GM21390 (cell line): ENCODE results near the gene GCC2.
"Not testable (repeated sequence)": the region's sequence is repeated elsewhere in the genome, so short reads cannot be mapped to it uniquely, and the experiment has no call there.

Experiments
- ATAC-seq: cut with Tn5 transposase; IDR thresholded peaks from one replicate; pipeline ENCODE4 v1.9.1; 2021; ENCODE audit not compliant: unreplicated experiment

The GCC2 gene, protein sequence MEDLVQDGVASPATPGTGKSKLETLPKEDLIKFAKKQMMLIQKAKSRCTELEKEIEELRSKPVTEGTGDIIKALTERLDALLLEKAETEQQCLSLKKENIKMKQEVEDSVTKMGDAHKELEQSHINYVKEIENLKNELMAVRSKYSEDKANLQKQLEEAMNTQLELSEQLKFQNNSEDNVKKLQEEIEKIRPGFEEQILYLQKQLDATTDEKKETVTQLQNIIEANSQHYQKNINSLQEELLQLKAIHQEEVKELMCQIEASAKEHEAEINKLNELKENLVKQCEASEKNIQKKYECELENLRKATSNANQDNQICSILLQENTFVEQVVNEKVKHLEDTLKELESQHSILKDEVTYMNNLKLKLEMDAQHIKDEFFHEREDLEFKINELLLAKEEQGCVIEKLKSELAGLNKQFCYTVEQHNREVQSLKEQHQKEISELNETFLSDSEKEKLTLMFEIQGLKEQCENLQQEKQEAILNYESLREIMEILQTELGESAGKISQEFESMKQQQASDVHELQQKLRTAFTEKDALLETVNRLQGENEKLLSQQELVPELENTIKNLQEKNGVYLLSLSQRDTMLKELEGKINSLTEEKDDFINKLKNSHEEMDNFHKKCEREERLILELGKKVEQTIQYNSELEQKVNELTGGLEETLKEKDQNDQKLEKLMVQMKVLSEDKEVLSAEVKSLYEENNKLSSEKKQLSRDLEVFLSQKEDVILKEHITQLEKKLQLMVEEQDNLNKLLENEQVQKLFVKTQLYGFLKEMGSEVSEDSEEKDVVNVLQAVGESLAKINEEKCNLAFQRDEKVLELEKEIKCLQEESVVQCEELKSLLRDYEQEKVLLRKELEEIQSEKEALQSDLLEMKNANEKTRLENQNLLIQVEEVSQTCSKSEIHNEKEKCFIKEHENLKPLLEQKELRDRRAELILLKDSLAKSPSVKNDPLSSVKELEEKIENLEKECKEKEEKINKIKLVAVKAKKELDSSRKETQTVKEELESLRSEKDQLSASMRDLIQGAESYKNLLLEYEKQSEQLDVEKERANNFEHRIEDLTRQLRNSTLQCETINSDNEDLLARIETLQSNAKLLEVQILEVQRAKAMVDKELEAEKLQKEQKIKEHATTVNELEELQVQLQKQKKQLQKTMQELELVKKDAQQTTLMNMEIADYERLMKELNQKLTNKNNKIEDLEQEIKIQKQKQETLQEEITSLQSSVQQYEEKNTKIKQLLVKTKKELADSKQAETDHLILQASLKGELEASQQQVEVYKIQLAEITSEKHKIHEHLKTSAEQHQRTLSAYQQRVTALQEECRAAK (N-terminal part only)

DNA sequence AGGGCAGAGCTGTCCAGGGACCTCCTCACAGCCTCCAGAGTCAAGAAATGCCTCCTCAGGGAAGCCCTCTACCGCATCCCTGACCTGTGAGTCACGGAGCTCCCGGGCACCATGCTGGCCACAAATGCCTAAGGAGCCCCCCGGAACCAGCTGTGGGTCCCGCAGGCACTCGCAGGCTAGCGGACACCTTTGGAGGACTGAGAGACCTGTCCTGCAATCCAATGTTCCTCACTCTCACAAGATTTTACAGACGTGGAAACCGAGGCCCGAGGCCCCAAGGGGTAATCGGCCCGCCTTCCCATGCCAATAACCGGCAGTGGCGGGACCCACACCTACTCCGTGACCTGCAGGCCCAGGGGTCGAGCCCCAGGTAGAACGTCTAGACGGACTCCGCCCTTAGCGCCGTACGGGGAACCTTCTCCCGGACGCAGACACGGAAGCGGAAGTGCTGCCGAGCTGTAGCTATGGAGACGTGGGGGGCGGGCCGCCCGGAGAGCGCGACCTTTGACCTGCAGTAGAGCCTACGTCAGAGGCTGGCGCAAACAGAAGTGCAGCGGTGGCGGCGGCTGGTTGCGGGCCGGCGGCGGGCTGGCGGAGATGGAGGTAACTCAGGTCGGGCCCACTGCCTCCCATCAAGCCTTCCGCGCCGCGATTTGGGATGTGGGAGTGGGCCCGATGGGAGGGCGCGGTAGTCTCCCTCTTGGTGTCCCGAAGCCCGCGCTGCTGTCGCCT lies at the start of gene GCC2:
Gene GCC2 (plus strand): TSS at position 529 of the 732 bp plus-strand sequence. CDS start 69 bp downstream, at position 598.
- peak; percentile 97 for ATAC-seq

DNA sequence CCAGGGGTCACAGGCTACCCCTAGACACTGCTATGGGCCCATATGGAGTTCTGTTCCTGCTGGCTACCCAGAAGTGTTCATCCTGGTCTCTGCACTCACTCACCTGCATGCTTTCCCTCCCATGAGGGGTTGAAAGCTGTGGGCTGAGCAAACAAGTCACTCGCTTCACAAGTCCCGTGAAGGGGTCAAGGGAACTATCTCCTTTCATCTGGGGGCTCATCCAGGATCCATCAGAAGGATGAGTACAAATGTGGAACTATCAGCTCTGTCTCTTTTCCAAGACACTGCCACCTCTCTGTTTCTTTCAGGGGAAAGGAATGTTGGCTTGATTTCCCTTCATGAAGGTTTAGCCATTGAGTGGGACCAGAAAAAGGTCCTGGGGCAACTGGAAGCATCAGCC lies 49.5 kb upstream of the GCC2 start:
- ATAC-seq: no peak

DNA sequence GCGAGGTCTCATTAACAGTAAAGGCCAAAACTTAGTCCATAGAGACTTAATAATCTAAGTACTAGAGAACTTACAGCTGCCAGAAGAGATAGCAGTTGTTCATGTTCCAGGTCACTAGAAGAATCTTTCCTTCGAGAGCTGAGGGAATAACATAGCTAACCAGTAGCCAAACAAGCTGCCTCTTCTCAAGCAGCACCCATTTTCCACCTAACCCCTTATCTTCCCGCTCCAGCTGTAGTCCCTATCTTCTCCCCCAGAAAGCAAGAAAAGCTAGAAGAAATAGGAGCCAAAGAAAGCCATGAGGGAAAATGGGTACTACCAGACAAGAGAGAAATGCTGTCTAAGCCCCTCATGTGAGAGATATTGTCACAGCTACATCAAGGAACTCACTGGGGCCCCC lies 47.2 kb upstream of the GCC2 start:
- ATAC-seq: no peak

DNA sequence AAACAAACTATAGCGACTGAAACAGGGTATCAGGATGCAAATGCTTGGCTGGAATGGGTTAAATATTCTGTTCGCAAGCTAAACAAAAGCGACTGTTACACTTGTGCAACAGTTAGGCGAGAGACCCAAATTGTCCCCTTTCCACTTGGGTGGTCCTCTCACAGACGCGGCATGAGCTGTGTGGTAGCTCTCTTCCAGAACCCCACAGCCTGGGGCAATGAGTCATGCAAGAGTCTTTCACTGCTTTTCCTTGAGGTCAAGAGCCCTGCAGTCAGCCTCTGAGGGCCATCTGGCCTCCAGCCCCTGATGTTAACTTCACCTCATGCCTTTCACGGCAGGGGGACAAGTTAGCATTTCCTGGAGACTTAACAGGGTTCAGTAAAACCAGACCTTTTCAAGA lies 45.5 kb upstream of the GCC2 start:
- ATAC-seq: no peak

DNA sequence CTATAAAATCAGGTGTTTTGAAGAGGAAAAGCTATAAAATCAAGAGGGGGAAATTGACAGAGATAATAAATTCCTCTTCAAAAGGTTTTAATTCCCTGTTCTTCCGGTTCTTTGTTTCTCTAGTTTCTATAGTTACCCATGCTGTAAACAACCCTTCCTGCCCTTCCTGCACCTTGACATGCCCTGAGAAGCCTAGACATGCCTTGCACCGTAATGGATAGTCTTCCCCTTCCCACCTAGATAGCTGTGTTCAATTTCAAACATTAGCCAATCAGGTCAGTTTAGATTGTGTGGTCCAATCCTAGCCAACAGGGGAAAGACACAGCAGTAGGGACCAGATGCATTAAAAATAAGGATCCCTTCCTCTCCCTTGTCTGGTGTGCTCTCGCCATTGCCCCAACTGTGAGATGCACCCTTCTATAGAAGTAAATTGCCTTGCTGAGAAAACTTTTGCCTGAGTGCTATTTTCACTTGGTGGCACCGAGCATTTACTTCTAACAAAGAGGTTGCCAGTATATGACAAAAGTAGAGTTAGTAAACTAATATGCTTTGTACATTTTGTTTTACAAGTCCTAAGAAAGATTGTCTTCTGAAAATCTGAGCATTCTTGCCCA lies 44.1 kb upstream of the GCC2 start:
- no peak for ATAC-seq

DNA sequence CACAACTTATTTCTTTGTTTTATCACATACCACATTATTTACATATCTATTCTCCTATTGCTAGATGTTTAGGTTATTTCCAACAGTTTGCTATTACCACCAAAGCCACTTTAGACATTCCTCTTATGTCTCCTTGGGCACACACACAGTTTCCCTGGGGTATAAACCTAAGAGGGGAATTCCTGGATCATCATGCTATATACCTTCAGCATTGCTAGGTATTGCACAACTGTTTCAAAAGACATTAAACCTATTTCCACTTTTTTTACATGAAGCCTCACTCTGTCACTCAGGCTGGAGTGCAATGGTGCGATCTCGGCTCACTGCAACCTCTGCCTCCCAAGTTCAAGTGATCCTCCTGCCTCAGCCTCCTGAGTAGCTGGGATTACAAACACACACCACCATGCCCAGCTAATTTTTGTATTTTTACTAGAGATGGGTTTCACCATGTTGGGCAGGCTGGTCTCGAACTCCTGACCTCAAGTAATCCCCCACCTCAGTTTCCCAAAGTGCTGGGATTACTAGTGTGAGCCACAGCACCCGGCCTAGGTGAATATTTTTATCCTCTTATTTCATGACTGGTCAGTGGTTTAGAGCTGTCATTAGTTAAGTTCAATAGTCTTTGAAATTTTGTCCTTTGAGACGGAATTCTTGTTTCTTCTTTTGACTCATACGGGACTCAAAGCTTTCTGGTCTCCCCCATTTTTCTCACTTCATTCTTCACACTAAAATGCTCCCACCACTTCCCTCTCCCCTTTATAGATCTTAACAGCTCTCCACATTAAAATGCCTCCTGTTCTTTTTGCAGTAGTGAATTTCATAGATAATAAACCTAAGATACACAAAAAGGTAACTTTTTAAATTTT lies 40.9 kb upstream of the GCC2 start:
- ATAC-seq: no peak

- ATAC-seq: no peak
Measured at GRCh38 chr2:108409768-108410167, 39.2 kb upstream of the GCC2 start.

- no peak for ATAC-seq
Measured at GRCh38 chr2:108412995-108413710, 35.9 kb upstream of the GCC2 start.

- no peak for ATAC-seq
Measured at GRCh38 chr2:108413711-108414095, 35.3 kb upstream of the GCC2 start.

DNA sequence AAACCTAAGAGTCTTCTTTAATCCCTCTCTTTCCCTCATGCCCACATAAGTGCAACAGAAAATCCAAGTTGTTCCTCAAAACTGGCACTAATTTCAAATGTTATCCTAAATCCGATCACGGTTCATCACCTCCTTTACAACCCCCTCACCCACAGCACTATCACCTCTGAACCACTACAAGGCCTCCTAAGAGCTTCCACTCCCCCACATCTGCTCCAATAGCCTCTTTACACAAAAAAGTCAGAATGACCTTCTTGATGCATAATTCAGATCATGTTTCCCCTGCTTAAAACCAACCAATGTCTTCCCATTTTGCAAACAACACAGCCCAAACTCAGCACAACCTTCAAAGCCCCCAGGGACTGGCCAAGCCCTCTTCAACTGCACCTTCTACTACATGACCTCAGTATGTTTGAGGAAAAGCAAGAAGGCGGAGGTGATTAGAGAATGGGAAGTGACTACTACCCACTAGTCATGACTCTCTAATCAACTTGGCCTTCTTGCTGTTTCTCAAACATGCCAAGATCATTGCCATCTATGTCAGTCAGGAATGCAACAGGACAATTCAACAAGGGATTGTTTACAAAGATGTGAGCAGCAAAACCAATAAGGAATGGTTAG lies 34.6 kb upstream of the GCC2 start:
- ATAC-seq: no peak

DNA sequence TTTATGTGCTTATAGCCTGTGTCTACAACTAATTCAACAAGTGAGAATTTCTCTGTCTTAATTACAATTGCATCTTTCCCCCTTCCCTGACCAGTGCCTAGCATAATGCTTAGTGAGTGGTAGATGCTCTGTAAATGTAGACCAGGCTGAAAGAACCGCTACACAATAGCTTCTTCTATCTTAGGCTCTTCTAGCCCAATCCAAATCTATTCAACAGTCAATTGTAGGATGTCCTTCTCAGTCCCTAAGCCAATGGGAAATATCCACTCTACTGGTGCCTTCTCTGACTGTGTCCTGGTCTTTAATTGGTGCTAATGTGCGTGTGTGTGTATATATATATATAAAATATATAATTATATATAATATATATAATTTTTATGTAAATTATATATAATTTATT lies 34.1 kb upstream of the GCC2 start:
- ATAC-seq: no peak

DNA sequence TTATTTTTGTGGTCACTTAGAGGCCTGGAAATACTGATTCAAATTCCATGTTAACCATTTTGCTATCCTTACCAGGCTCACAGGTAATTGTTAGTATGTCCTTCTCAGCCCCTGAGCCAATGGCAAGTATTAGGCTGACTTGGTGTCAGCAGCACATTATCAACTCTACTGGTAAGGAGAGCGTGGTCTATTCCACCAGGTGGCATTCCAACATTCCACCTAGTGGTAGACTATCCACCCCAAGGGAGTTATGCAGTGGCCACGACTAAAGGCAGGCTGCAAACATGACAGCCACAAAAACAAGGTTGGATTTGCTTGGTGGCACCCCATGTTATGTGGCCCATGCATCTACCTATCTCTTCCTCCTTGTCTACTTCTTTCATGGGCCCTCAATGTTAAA lies 31.8 kb upstream of the GCC2 start:
- ATAC-seq: no peak

- ATAC-seq: no peak
Measured at GRCh38 chr2:108418416-108418815, 30.6 kb upstream of the GCC2 start.

DNA sequence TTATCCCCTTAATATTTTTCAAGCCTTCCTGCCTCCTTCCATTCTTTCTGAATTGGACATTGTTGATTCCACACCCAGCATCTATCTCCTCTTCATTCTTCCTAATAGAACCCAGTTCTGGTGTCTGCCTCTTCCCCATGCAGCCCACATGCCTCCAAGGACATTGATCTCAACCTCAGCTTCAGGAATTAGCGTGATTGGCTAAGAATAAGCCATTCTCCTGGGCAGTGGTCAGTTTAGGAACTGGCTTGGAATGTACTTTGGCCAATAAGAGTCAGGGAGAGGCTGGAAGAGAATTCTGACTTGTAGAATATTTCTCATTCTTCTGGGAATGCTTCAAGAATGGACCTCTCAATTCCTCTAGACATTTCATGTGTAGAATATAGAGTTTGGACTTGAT lies 25.9 kb upstream of the GCC2 start:
- no peak for ATAC-seq

DNA sequence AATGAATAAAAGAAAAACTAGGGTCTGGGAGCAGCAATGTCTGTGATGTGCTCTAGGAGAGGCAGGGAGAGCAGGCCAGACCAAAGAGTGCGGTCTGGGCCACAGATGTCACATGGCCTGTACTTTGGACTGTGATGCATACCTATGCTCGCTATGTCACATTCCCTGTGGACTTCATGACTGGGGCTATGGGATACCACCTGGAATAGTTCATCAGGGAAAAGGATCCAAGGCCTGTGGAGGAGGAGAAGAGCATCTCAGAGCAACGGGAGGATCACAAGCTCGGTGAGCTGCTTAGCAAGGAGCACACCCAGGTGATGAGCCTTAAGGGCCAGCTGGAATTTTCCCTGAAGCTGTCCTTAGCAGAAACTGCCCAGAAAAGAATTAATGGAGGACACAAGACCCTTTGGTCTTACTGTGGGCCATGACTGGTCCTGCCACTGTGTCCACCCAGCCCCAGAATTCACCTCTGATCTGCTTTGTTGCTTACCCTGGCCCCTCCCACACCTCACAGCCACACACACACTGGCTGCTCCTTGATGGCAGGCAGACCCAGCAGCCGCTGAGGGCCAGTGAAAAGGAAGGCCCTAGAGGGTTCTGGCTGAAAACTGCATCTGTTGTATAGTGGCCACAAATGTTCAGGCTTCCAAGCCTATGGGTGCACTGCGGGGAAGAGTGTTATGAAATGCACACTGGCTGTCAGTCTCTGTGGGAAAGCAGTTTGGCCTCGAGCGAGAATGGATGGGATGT lies 25.3 kb upstream of the GCC2 start:
- no peak for ATAC-seq

DNA sequence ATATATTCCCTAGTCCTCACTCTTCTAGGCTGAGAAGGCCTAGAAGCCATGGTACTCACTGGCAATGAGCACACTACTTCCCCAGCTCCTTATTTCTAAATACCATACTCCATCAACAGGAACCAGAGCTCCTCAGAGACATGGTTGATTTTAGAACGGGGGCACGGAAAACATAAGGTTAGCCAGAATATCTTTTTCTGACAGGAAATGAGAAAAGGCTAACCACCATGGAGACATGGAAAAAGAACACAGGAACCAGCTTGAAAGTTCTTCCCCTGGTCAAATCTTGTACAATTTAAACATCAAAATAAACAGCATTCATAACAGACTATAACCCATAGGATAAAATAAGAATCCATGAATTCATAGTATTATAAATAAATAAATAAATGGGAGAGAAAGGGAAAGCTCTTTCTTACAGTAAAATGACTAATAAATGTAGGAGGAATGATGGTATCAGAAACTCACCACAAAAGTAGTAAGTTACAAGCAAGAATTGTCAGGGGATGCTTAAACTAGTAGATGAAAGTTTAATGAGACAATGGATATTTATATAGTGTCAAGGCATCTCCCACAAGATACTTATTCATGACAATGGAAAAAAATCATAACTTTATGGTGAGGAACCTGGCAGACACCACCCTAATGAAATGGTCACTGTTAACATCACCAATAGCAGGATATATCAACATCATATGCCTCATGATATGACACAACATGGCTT lies 20.6 kb upstream of the GCC2 start:
- no peak for ATAC-seq

DNA sequence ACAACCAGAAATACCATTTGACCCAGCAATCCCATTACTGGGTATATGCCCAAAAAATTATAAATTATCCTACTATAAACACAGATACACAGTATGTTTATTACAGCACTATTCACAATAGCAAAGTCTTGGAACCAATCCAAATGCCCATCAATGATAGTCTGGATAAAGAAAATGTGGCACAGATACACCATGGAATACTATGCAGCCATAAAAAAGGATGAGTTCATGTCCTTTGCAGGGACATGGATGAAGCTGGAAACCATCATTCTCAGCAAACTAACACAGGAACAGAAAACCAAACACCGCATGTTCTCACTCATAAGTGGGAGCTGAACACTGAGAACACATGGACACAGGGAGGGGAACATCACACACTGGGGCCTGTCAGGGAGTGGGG lies 13.4 kb upstream of the GCC2 start:
- ATAC-seq: not testable (repeated sequence)
